Epithelial cell of umbilical artery (primary cell): ENCODE data around the gene NXF1. TPM values are rescaled to one million over a fixed set of nuclear protein-coding genes. Genes with fewer than 3 reads are reported as not detected.

Experiments used
- total RNA-seq: library from RNA; depleted of rRNA; stranded (reverse); fragments of >200 nt; gene quantifications from 2 replicates; pipeline ENCODE4 v1.2.3, GENCODE V29; 2014

The NXF1 gene
- total RNA-seq = 16.6 and 26.3 TPM in 2 replicates

GRCh38 chr11:62805076-62805892 lies at the start of gene NXF1:
TSS of gene NXF1 (minus strand) at chr11:62805440. CDS start at chr11:62805356, 84 bp downstream.

GRCh38 chr11:62839050-62839945 lies 34.1 kb upstream of the NXF1 start, which contains the start of gene WDR74:
TSS of gene WDR74 (minus strand) at chr11:62839590. CDS start at chr11:62839570, 20 bp downstream.

GRCh38 chr11:62832336-62833234 lies 27.3 kb upstream of the NXF1 start, which contains the start of gene TEX54:
TSS of gene TEX54 (minus strand) at chr11:62832841.

GRCh38 chr11:62831520-62832335 lies 26.5 kb upstream of the NXF1 start, which contains the start of gene STX5:
TSS of gene STX5 (minus strand) at chr11:62832051. CDS start at chr11:62831243, 808 bp downstream.

GRCh38 chr11:62791501-62792201 lies 13.6 kb downstream of the NXF1 start, which contains the start of gene TMEM223:
TSS of gene TMEM223 (minus strand) at chr11:62792006. CDS start at chr11:62791994, 12 bp downstream.

GRCh38 chr11:62787005-62787759 lies 18.1 kb downstream of the NXF1 start, which contains the start of gene TMEM179B:
TSS of gene TMEM179B (plus strand) at chr11:62787402. CDS start at chr11:62787432, 30 bp downstream.

GRCh38 chr11:62771144-62772021 lies 33.9 kb downstream of the NXF1 start, which contains the start of gene TAF6L:
TSS of gene TAF6L (plus strand) at chr11:62771396. CDS start at chr11:62775784, 4,388 bp downstream.

GRCh38 chr11:62753736-62754603 lies 51.3 kb downstream of the NXF1 start, which contains the start of gene ZBTB3:
TSS of gene ZBTB3 (minus strand) at chr11:62754160. CDS start at chr11:62753664, 496 bp downstream.

Other genes starting within 250 kb of the NXF1 start
- gene EEF1G, start 231.5 kb downstream of the NXF1 start, total RNA-seq = 1,044 and 1,412 TPM in 2 replicates
- gene TUT1, start 213.9 kb downstream of the NXF1 start, total RNA-seq = 6.8 and 13.5 TPM in 2 replicates
- gene MTA2, start 203.6 kb downstream of the NXF1 start, total RNA-seq = 186 and 207 TPM in 2 replicates
- 27.3 and 30.1 TPM in 2 replicates for gene EML3, start 192.7 kb downstream of the NXF1 start, total RNA-seq
- gene ROM1, start 192.2 kb downstream of the NXF1 start, total RNA-seq = 5.3 and 5.8 TPM in 2 replicates
- 20.1 and 28.7 TPM in 2 replicates for gene B3GAT3, start 183.5 kb downstream of the NXF1 start, total RNA-seq
- 213 and 230 TPM in 2 replicates for gene GANAB, start 158.8 kb downstream of the NXF1 start, total RNA-seq
- 22.8 and 24.4 TPM in 2 replicates for gene INTS5, start 152.1 kb downstream of the NXF1 start, total RNA-seq
- 38.7 and 44.4 TPM in 2 replicates for gene C11orf98, start 140.2 kb downstream of the NXF1 start, total RNA-seq
- 3.6 and 13.3 TPM in 2 replicates for gene CSKMT, start 140.1 kb downstream of the NXF1 start, total RNA-seq
- gene UQCC3, start 133.8 kb downstream of the NXF1 start, total RNA-seq = 9.7 and 11.2 TPM in 2 replicates
- gene LBHD1, start 133.2 kb downstream of the NXF1 start, total RNA-seq = 4.2 and 5.5 TPM in 2 replicates
- 137 and 210 TPM in 2 replicates for gene UBXN1, start 126.4 kb downstream of the NXF1 start, total RNA-seq
- gene LRRN4CL, start 115.9 kb downstream of the NXF1 start, total RNA-seq = under 0.01 and 0.30 TPM in 2 replicates
- 20.2 and 24.0 TPM in 2 replicates for gene BSCL2, start 98.0 kb downstream of the NXF1 start, total RNA-seq
- gene GNG3, start 97.8 kb downstream of the NXF1 start, total RNA-seq = 0.32 TPM in 1 of 2 replicates, not detected in the other
- gene HNRNPUL2, start 78.0 kb downstream of the NXF1 start, total RNA-seq = 5.8 and 11.9 TPM in 2 replicates
- gene TTC9C, start 77.0 kb downstream of the NXF1 start, total RNA-seq = 34.4 and 38.9 TPM in 2 replicates
- 10.9 and 11.4 TPM in 2 replicates for gene ZBTB3, start 51.3 kb downstream of the NXF1 start, total RNA-seq
- gene POLR2G, start 43.9 kb downstream of the NXF1 start, total RNA-seq = 86.7 and 113 TPM in 2 replicates
- 19.8 and 26.7 TPM in 2 replicates for gene TAF6L, start 34.0 kb downstream of the NXF1 start, total RNA-seq
- gene TMEM179B, start 18.0 kb downstream of the NXF1 start, total RNA-seq = 22.5 and 26.6 TPM in 2 replicates
- 13.4 and 21.8 TPM in 2 replicates for gene TMEM223, start 13.4 kb downstream of the NXF1 start, total RNA-seq
- 27.7 and 36.1 TPM in 2 replicates for gene STX5, start 26.6 kb upstream of the NXF1 start, total RNA-seq
- gene TEX54, start 27.4 kb upstream of the NXF1 start, total RNA-seq = not detected in 2 replicates
- gene WDR74, start 34.1 kb upstream of the NXF1 start, total RNA-seq = 70.8 and 74.3 TPM in 2 replicates
- 146 and 249 TPM in 2 replicates for gene SLC3A2, start 75.5 kb upstream of the NXF1 start, total RNA-seq
- gene CHRM1, start 115.9 kb upstream of the NXF1 start, total RNA-seq = not detected in 2 replicates
- gene SLC22A6, start 179.5 kb upstream of the NXF1 start, total RNA-seq = not detected in 2 replicates
- not detected in 2 replicates for gene SLC22A8, start 210.4 kb upstream of the NXF1 start, total RNA-seq